Measurements from ENCODE around the gene PRKCD.

The PRKCD gene

GRCh38 chr3:53224536-53224935, 63.5 kb downstream of the PRKCD start:
- no peak for DNase-seq (ENCODE audit: low read depth)
- H3K4me3 ChIP-seq (ENCODE audit: low read depth, low read length), result no peak overlapping the region
- no peak for TF ChIP-seq CTCF (IDR thresholded peaks at IDR 0.05; ENCODE audit: control insufficient read depth, extremely low read depth, insufficient read depth)

DNA sequence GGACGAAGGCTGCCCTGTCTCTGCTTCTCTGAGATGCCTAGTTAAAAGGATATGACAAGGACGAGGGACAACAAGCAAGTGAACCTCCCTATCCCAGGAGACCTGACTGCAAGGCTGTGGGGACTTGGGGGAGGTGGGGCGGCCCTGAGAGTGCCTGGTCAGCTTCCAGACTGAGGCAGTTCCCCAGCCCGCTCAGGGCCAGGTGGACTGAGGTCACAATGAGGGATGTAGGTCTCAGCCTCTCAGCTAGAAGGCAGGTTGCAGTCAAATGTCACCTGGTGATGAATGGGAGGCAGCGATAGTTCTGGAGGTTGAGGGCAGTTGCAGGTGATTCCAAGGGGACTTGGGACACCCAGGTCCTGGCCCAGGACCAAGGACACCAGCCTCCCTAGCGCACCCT, 64.2 kb downstream of the PRKCD start:
- no peak overlapping the region for H3K4me3 ChIP-seq (ENCODE audit: low read depth, low read length)
- DNase-seq (ENCODE audit: low read depth), result no peak
- no peak for TF ChIP-seq CTCF (IDR thresholded peaks at IDR 0.05; ENCODE audit: control insufficient read depth, extremely low read depth, insufficient read depth)

- H3K4me3 ChIP-seq (ENCODE audit: low read depth, low read length), result no peak overlapping the region
- no peak for DNase-seq (ENCODE audit: low read depth)
- TF ChIP-seq CTCF (IDR thresholded peaks at IDR 0.05; ENCODE audit: control insufficient read depth, extremely low read depth, insufficient read depth), result no peak
Observed at GRCh38 chr3:53225651-53226050, 64.6 kb downstream of the PRKCD start.

DNA sequence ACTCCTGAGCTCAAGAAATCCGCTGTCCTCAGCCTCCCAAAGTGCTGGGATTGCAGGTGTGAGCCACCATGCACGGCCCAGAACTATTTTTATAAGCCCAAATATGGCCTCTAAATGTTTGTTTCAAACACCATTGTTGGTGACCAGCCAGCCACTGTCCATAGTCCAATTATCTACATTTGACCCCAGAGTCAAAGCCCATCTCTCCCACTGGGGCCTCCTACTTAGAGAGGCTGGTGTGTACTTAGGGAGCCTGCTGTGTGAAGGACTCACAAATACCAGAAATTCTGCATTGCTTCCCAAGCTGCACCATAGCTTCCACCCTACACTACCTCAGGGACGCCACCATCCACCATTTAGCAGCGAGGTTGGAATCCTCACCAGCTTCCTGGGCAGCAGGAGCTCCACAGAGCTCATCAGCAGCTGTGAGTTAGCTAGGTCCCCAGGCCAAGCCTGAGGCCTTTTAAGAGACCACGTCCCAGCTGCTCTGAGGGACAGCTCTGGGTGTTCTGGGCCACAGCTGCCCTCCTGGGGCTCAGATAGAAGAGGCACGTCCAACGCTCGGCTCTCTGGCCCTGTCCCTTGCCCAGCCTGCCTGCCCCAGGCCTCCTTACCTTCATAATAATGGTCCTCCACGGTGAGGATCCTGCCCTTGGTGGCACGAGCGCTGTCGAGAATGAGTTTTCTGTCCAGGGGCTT, 65.3 kb downstream of the PRKCD start:
- no peak overlapping the region for H3K4me3 ChIP-seq (ENCODE audit: low read depth, low read length)
- no peak for TF ChIP-seq CTCF (IDR thresholded peaks at IDR 0.05; ENCODE audit: control insufficient read depth, extremely low read depth, insufficient read depth)
- DNase-seq (ENCODE audit: low read depth), result no peak

- TF ChIP-seq CTCF (IDR thresholded peaks at IDR 0.05; ENCODE audit: control insufficient read depth, extremely low read depth, insufficient read depth), result no peak
- DNase-seq (ENCODE audit: low read depth), result no peak
Observed at GRCh38 chr3:53226841-53227407, 65.9 kb downstream of the PRKCD start.

DNA sequence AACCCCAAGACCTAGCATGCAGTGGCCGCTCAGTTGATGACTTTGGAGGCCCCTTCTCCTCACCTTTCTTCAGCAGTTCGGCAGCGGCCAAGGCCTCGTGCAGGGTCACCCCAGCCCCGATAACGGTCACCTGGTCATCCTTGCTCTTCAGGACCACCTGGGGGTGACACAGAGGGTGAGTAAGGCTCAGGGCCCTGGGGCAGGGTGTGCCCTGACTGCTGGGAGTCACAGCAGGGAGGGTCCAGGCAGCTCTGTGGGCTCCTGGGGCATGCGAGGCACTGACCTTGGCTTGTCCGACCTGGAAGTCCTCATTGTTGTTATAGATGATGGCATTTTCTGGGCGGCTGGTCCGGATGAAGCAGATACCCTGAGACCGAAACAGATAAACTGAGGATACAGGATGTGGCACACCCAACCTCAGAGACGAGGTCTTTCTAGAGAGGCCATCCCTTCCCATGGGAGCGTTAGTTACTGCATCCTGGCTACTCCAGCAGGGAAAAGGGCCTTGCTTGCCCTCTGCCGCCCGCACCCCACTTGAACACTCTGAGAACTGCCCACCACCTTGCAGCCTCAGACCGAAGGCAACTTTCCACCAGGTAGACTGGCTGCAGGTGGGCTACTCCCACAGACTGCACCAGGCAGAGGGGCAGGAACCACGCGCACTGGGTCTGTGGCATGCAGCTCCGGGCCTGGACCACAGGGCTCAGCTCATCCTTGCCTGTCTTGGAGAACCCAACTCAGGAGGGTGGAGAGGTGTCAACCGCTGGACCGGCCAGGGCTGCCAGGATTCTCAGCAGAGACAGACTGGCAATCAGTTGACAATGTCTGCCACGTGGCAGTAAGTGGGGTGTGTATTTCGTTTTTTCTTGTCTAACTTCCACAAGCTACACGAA, 67.2 kb downstream of the PRKCD start:
- H3K4me3 ChIP-seq (ENCODE audit: low read depth, low read length), result no peak overlapping the region

More at GRCh38 chr3:53226841-53227407, 65.9 kb downstream of the PRKCD start:
- H3K4me3 ChIP-seq (ENCODE audit: low read depth, low read length), result no peak overlapping the region

More for the DNA sequence above, 67.2 kb downstream of the PRKCD start:
- DNase-seq (ENCODE audit: low read depth), result no peak
- no peak for TF ChIP-seq CTCF (IDR thresholded peaks at IDR 0.05; ENCODE audit: control insufficient read depth, extremely low read depth, insufficient read depth)
